Chondrocyte (in vitro differentiated cells): ENCODE measurements around the gene SLC1A6. TPM values are rescaled to one million over a fixed set of nuclear protein-coding genes. Genes with fewer than 3 reads are reported as not detected.

Experiments used
- DNase-seq: peaks from one replicate; pipeline ENCODE4 v3.0.0; 2021; ENCODE audit warnings: mixed read lengths, low spot score
- H3K27ac Mint-ChIP-seq: one replicate; pipeline ENCODE4 v1.8.0; 2021; ENCODE audit warnings: mild to moderate bottlenecking, moderate library complexity, mixed read lengths; ENCODE audit not compliant: unreplicated experiment
- H3K27me3 Mint-ChIP-seq: 2 replicates; pipeline ENCODE4 v1.8.0; 2021; ENCODE audit warnings: low read depth, mixed read lengths
- H3K36me3 Mint-ChIP-seq: 2 replicates; pipeline ENCODE4 v1.8.0; 2021; ENCODE audit warnings: low read depth, mixed read lengths
- H3K4me1 Mint-ChIP-seq: 2 replicates; pipeline ENCODE4 v1.8.0; 2021; ENCODE audit warnings: low read depth, mild to moderate bottlenecking, mixed read lengths
- H3K4me3 Mint-ChIP-seq: one replicate; pipeline ENCODE4 v1.8.0; 2021; ENCODE audit warnings: mild to moderate bottlenecking, moderate library complexity, mixed read lengths; ENCODE audit not compliant: unreplicated experiment
- H3K9me3 Mint-ChIP-seq: 2 replicates; pipeline ENCODE4 v1.8.0; 2021; ENCODE audit warnings: low read depth, mixed read lengths
- total RNA-seq: library from RNA; stranded (reverse); gene quantifications from 3 replicates; pipeline ENCODE4 v1.2.1, GENCODE V29; 2021
- TF ChIP-seq, protein P1 (sequence below): fragments of 200-600 bp; sonication (generic); IDR thresholded peaks from 2 replicates; pipeline ENCODE4 v1.5.0; 2021; ENCODE audit warnings: antibody characterized with exemption, mild to moderate bottlenecking, moderate library complexity

The SLC1A6 gene
- total RNA-seq, 1 donor from 2014 or later, result not detected

DNA sequence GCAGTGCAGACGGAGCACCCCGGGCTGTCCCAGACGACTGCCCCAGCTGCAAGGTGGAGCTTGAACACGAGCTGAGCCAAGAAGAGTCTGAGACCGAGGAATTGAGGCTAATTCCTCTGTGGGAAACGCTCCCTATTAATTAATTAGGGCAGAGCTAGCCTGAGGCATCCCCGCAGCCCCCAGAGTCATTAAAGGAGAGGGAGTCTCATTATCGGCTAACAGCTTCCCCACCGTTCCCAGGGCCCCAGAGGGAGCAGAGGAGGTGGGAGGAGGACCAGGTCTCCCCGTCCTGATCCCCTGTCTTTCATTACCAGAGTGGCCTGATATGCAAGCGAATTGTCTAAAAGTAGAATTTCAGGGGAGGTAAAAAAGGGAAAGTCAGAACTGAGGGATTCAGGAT lies 13.1 kb upstream of the SLC1A6 start:
- Mint-ChIP-seq H3K36me3 (no peaks in the 10 kb centered on the region), H3K4me3 (no peak overlapping the region), H3K9me3 (peaks cover 3% of the 10 kb centered on the region), H3K27me3 (peaks cover 9% of the 10 kb centered on the region), H3K27ac (no peak overlapping the region), H3K4me1 (no peaks in the 10 kb centered on the region)
- TF ChIP-seq, protein P1, sequence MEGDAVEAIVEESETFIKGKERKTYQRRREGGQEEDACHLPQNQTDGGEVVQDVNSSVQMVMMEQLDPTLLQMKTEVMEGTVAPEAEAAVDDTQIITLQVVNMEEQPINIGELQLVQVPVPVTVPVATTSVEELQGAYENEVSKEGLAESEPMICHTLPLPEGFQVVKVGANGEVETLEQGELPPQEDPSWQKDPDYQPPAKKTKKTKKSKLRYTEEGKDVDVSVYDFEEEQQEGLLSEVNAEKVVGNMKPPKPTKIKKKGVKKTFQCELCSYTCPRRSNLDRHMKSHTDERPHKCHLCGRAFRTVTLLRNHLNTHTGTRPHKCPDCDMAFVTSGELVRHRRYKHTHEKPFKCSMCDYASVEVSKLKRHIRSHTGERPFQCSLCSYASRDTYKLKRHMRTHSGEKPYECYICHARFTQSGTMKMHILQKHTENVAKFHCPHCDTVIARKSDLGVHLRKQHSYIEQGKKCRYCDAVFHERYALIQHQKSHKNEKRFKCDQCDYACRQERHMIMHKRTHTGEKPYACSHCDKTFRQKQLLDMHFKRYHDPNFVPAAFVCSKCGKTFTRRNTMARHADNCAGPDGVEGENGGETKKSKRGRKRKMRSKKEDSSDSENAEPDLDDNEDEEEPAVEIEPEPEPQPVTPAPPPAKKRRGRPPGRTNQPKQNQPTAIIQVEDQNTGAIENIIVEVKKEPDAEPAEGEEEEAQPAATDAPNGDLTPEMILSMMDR, result no peak
- no peak for DNase-seq

DNA sequence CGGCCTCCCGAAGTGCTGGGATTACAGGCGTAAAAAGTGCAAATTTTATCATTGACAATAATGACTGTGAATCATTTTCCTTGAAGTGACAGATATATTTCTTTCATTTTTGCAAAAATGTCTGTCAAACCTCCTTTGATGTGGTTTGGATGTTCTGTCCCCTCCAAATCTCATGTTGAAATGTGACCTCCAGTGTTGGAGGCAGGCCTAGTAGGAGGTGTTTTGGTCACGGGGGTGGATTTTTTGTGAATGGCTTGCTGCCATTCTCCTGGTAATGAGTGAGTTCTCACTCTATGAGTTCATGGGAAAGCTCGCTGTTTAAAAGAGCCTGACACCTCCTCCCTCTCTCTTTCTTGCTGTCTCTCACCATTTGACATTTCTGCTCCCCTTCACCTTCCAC lies 5.5 kb upstream of the SLC1A6 start:
- Mint-ChIP-seq H3K36me3 (no peaks in the 10 kb centered on the region), H3K27ac (no peak overlapping the region), H3K4me3 (no peak overlapping the region), H3K9me3 (peaks cover 3% of the 10 kb centered on the region), H3K27me3 (peaks cover 22% of the 10 kb centered on the region), H3K4me1 (no peaks in the 10 kb centered on the region)
- TF ChIP-seq, protein P1, result no peak
- DNase-seq, result no peak

DNA sequence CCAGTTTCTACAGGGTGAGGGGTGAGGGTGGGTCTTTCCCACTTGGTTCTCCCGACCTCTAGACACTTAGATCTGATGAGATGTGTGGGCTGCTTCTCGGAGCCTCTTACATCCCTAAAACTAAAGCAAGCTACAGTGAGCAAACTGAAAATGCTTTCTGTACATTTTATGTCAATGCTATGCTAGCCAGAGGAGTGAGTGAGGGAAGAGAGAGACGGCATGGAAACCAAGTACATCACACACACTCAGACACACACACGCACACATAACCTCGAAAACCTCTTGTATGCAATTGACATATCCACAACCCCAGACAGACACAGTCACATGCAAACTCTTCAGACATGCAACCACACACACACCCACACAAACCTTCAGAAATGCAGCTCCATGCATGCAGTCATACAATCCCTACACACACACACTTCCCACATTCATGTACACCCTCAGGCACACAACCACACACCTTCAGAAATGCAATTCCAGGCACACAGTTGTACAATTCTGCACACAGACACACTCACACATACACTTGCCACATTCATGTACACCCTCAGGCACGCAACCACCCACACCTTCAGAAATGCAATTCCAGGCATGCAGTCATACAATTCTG lies 1.4 kb downstream of the SLC1A6 start:
- no peak overlapping the region for H3K27ac Mint-ChIP-seq
- peaks cover 34% of the 10 kb centered on the region for H3K27me3 Mint-ChIP-seq
- no peaks in the 10 kb centered on the region for H3K36me3 Mint-ChIP-seq
- H3K4me3 Mint-ChIP-seq, result no peak overlapping the region
- no peaks in the 10 kb centered on the region for H3K4me1 Mint-ChIP-seq
- H3K9me3 Mint-ChIP-seq, result no peaks in the 10 kb centered on the region
- DNase-seq, result no peak
- TF ChIP-seq, protein P1, result no peak

DNA sequence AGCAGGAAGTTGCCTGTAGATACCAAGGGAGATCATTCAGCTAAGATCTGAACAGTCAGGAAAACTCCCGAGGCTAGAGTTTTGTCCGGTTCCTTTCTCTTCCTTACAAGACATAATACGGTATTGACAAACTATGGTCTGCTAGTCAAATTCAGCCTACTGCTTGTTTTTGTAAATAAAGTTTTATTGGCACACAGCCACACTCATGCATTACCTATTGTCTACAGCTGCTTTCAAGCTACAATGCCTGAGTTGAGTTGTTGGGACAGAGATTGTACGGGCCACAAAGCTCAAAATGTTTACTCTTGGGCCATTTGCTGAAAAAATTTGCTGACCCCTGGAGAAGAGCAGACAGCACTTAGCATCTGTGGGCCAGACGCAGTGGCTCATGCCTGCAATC lies 2.5 kb downstream of the SLC1A6 start:
- TF ChIP-seq, protein P1, result no peak
- DNase-seq, result no peak
- Mint-ChIP-seq H3K4me3 (no peak overlapping the region), H3K27ac (no peak overlapping the region), H3K9me3 (no peaks in the 10 kb centered on the region), H3K27me3 (peaks cover 29% of the 10 kb centered on the region), H3K36me3 (no peaks in the 10 kb centered on the region), H3K4me1 (no peaks in the 10 kb centered on the region)

DNA sequence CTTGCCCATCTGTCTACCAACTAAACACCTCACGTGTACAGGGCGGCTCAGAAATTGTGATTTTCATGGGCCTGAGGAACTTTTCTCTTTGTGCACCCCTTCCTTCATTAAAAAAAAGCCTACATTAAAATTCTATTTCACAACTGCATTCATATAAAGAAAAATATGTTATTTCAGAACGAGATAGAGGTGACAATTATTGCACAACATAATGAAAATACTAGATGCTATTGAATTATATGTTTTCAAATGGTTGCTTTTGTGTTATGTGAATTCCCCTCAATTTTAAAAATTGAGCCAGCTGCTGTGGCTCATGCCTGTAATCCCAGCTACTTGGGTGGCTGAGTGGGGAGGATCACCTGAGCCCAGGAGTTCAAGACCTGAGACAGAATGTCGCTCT lies 5.2 kb downstream of the SLC1A6 start:
- H3K4me1 Mint-ChIP-seq, result no peaks in the 10 kb centered on the region
- no peaks in the 10 kb centered on the region for H3K36me3 Mint-ChIP-seq
- peaks cover 3% of the 10 kb centered on the region for H3K9me3 Mint-ChIP-seq
- H3K4me3 Mint-ChIP-seq, result no peak overlapping the region
- H3K27ac Mint-ChIP-seq, result no peak overlapping the region
- no peak for DNase-seq
- H3K27me3 Mint-ChIP-seq, result peaks cover 18% of the 10 kb centered on the region
- TF ChIP-seq, protein P1, result no peak
